Liver (tissue), 9 donors: ENCODE data around the gene CCNYL1. TPM values are rescaled to one million over a fixed set of nuclear protein-coding genes. Genes with fewer than 3 reads are reported as not detected.
"Not testable (repeated sequence)": the region's sequence is repeated elsewhere in the genome, so short reads cannot be mapped to it uniquely, and the experiment has no call there.

Experiments used
- DNase-seq: peaks from one replicate; pipeline ENCODE4 v3.0.0-alpha.2; 2017; ENCODE audit warnings: low spot score
- H3K27ac ChIP-seq, 2 donors: one replicate each; pipeline ENCODE4 v1.7.0; 2013; ENCODE audit warnings: inconsistent platforms in 2 of 2, low read length in 2 of 2, control low read depth in 1 of 2, low read depth in 1 of 2, mild to moderate bottlenecking in 1 of 2
- H3K27me3 ChIP-seq, 4 donors: one replicate each; pipeline versions ENCODE4 v1.6.1 to v1.7.0; 2013; ENCODE audit warnings: low read length in 3 of 4, inconsistent platforms in 1 of 4, mild to moderate bottlenecking in 1 of 4, moderate library complexity in 1 of 4; ENCODE audit not compliant: control insufficient read depth in 4 of 4, insufficient read depth in 4 of 4
- H3K36me3 ChIP-seq, 4 donors: one replicate each; pipeline versions ENCODE4 v1.6.1 to v1.7.0; 2013; ENCODE audit warnings: low read length in 3 of 4, mild to moderate bottlenecking in 3 of 4, low read depth in 1 of 4, moderate library complexity in 1 of 4; ENCODE audit not compliant: control insufficient read depth in 4 of 4, insufficient read depth in 3 of 4
- H3K4me1 ChIP-seq, 4 donors: one replicate each; pipeline versions ENCODE4 v1.6.1 to v1.7.0; 2013; ENCODE audit warnings: low read length in 3 of 4, mild to moderate bottlenecking in 3 of 4, moderate library complexity in 1 of 4; ENCODE audit not compliant: control insufficient read depth in 4 of 4, insufficient read depth in 4 of 4
- H3K4me3 ChIP-seq, 3 donors: one replicate each; pipeline versions ENCODE4 v1.6.1 to v1.7.0; 2013; ENCODE audit warnings: low read length in 3 of 3, control low read depth in 1 of 3, low read depth in 1 of 3, mild to moderate bottlenecking in 1 of 3
- H3K9ac ChIP-seq, 2 donors: one replicate each; pipeline ENCODE4 v1.7.0; 2013; ENCODE audit warnings: low read length in 2 of 2, mild to moderate bottlenecking in 2 of 2, moderate library complexity in 2 of 2, control low read depth in 1 of 2, low read depth in 1 of 2
- H3K9me3 ChIP-seq, 4 donors: one replicate each; pipeline versions ENCODE4 v1.6.1 to v1.7.0; 2013; ENCODE audit warnings: low read length in 3 of 4; ENCODE audit not compliant: control insufficient read depth in 4 of 4
- EGR1 ChIP-seq, 2 donors: IDR thresholded peaks; 2 replicates each; pipeline ENCODE4 v1.6.1; 2016 to 2018; ENCODE audit warnings: antibody characterized with exemption in 2 of 2, low read depth in 2 of 2
- FOXA1 ChIP-seq: IDR thresholded peaks from 2 replicates; pipeline ENCODE4 v1.6.1; 2016; ENCODE audit warnings: antibody characterized with exemption
- FOXA2 ChIP-seq: IDR thresholded peaks from 2 replicates; pipeline ENCODE4 v1.6.1; 2016; ENCODE audit warnings: antibody characterized with exemption
- HNF4A ChIP-seq, 2 donors: conservative IDR thresholded peaks; 2 replicates each; pipeline ENCODE4 v1.6.1; 2016; ENCODE audit warnings: antibody characterized with exemption in 2 of 2, mild to moderate bottlenecking in 2 of 2
- HNF4G ChIP-seq: IDR thresholded peaks from 2 replicates; pipeline ENCODE4 v1.6.1; 2016; ENCODE audit warnings: antibody characterized with exemption
- JUND ChIP-seq, 2 donors: IDR thresholded peaks; 2 replicates each; pipeline ENCODE4 v1.6.1; 2016; ENCODE audit warnings: antibody characterized with exemption in 2 of 2
- NR2F2 ChIP-seq: IDR thresholded peaks from 2 replicates; pipeline ENCODE4 v1.6.1; 2016; ENCODE audit warnings: antibody characterized with exemption
- RAD21 ChIP-seq, 2 donors: IDR thresholded peaks; 2 replicates each; pipeline ENCODE4 v1.6.1; 2016; ENCODE audit warnings: antibody characterized with exemption in 2 of 2, mild to moderate bottlenecking in 2 of 2
- SP1 ChIP-seq: IDR thresholded peaks from 2 replicates; pipeline ENCODE4 v1.6.1; 2018; ENCODE audit warnings: antibody characterized with exemption, mild to moderate bottlenecking
- TAF1 ChIP-seq: conservative IDR thresholded peaks from 2 replicates; pipeline ENCODE4 v1.6.1; 2016; ENCODE audit warnings: antibody characterized with exemption, mild to moderate bottlenecking
- YY1 ChIP-seq: IDR thresholded peaks from 2 replicates; pipeline ENCODE4 v1.6.1; 2016; ENCODE audit warnings: antibody characterized with exemption, mild to moderate bottlenecking
- WGBS: extraction: QIAGEN DNeasy Blood & Tissue Kit; methylation state at CpG from one replicate; pipeline ENCODE4 v1.1.7; 2013; 5-methylcytosine and 5-hydroxymethylcytosine counted together
- polyA plus RNA-seq, 2 donors: library from polyadenylated mRNA; stranded (reverse) in 1 of 2; unstranded in 1 of 2; fragments of 200-250 nt in 1 of 2; fragments of >200 nt in 1 of 2; fragmentation: Nextera tagmentation in 1 of 2; extraction: Ambion mirVana in 1 of 2; gene quantifications; one replicate each; pipeline versions ENCODE4 v1.2.1 to v1.2.3, GENCODE V29; 2013 to 2015
- total RNA-seq, 2 donors: library from RNA; depleted of rRNA; stranded (reverse); fragments of >200 nt; gene quantifications; one replicate each; pipeline ENCODE4 v1.2.3, GENCODE V29; 2014
- TF ChIP-seq, protein P1 (sequence below): IDR thresholded peaks from 2 replicates; pipeline ENCODE4 v1.6.1; 2016; ENCODE audit warnings: antibody characterized with exemption
- TF ChIP-seq, protein P2 (sequence below): IDR thresholded peaks from 2 replicates; pipeline ENCODE4 v1.6.1; 2016; ENCODE audit warnings: antibody characterized with exemption
- TF ChIP-seq, protein P3 (sequence below): fragments of 150-350 bp; IDR thresholded peaks from 2 replicates; pipeline ENCODE4 v1.5.1; 2017; ENCODE audit warnings: improper control_type of control experiment, low read depth, low read length; ENCODE audit not compliant: missing input control
- TF ChIP-seq, protein P4 (sequence below): IDR thresholded peaks from 2 replicates; pipeline ENCODE4 v1.6.1; 2016; ENCODE audit warnings: antibody characterized with exemption, mild to moderate bottlenecking
- TF ChIP-seq, protein P5 (sequence below): IDR thresholded peaks from 2 replicates; pipeline ENCODE4 v1.6.1; 2016; ENCODE audit warnings: antibody characterized with exemption
- donor health status: healthy.
- donor health status: healthy.
- donor health status: healthy.
- donor health status: healthy.
- donor health status: healthy.

The CCNYL1 gene
- total and polyA plus RNA-seq, 4 donors: 5.8 to 9.3 (median 8.2) TPM

DNA sequence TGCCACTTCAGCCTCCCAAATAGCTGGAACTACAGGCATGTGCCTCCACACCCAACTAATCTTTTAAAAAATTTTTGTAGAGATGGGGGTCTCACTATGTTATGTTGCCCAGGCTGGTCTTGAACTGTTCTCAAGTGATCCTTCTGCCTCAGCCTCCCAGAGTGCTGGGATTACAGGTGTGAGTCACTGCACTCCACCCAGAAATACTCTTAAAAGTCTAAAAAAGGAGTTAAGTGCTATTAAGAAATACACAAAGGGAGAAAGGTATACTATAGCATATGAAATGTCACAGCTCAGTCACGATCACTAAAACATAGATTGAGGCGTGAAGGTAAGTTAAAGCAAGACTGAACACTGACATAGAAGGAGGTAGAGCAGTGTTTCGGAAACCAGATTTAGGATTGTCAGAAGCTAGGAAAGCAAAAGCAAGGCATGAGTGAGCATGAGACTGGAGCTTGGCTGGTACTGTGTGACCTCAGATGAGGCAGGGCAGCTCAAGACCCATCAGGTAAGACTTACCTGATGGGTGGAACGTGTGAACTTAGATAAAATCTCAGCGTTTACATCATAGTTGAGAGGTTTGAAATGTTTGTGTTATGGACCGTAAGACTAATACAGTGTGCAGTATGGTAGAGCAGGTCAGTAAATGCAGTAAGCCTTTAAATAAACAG is 9.2 kb downstream of the CCNYL1 start (continued):
- no peak for TF ChIP-seq EGR1 (IDR thresholded peaks at IDR 0.05; ENCODE audit: low read depth in 2 of 2)
- TF ChIP-seq, protein P1, sequence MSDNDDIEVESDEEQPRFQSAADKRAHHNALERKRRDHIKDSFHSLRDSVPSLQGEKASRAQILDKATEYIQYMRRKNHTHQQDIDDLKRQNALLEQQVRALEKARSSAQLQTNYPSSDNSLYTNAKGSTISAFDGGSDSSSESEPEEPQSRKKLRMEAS: no peak
- no peak for TF ChIP-seq FOXA1
- no peak for TF ChIP-seq JUND (IDR thresholded peaks at IDR 0.05)
- TF ChIP-seq TAF1: no peak
- no peak for TF ChIP-seq NR2F2
- no peak for TF ChIP-seq RAD21 (IDR thresholded peaks at IDR 0.05)
- TF ChIP-seq, protein P2, sequence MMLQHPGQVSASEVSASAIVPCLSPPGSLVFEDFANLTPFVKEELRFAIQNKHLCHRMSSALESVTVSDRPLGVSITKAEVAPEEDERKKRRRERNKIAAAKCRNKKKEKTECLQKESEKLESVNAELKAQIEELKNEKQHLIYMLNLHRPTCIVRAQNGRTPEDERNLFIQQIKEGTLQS: no peak

DNA sequence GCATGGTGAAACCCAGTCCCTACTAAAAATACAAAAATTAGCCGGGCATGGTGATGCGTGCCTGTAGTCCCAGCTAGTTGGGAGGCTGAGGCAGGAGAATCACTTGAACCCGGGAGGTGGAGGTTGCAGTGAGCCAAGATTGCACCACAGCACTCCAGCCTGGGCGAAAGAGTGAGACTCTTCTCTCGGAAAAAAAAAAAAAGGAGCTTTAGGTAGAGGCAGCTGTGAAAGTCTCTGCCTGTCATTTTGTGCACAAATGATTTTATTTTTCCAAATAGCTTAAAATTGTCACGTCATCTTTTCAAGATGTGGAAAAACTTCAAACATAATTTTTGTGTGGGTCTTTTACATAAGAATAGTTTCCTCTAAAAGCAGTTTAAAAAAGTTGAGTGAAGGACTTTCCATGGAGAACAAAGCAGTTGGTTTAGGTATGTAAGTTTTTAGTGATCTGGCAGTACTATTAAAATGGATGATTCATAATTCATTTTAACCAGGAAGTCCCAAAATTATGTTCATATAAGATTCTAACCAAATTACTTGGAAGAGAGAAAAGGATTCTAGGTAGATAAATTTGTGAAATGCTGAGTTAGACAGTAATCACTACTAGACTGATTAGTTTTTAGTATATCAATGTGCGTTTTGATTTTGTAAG is 11.5 kb downstream of the CCNYL1 start:
- DNase-seq: no peak
- Histone ChIP-seq H3K4me3 (no peak overlapping the region), H3K27ac (no peak overlapping the region), H3K27me3 (no peaks in the 10 kb centered on the region), H3K9me3 (no peaks in the 10 kb centered on the region), H3K9ac (no peak overlapping the region), H3K4me1 (peaks cover 2 to 19% (median 8%) of the 10 kb centered on the region in 4 donors), H3K36me3 (no peaks in the 10 kb centered on the region)
- 94% methylated on average over 7 of the region's 7 CpGs for WGBS
- TF ChIP-seq, protein P2: no peak
- TF ChIP-seq FOXA1 (no peak), RAD21 (IDR thresholded peaks at IDR 0.05) (no peak), EGR1 (IDR thresholded peaks at IDR 0.05; ENCODE audit: low read depth in 2 of 2) (no peak), YY1 (no peak), TAF1 (no peak), HNF4G (no peak), SP1 (no peak), NR2F2 (no peak), FOXA2 (no peak), HNF4A (conservative IDR thresholded peaks at IDR 0.05) (no peak)
- TF ChIP-seq, protein P1: no peak
- TF ChIP-seq, protein P3, sequence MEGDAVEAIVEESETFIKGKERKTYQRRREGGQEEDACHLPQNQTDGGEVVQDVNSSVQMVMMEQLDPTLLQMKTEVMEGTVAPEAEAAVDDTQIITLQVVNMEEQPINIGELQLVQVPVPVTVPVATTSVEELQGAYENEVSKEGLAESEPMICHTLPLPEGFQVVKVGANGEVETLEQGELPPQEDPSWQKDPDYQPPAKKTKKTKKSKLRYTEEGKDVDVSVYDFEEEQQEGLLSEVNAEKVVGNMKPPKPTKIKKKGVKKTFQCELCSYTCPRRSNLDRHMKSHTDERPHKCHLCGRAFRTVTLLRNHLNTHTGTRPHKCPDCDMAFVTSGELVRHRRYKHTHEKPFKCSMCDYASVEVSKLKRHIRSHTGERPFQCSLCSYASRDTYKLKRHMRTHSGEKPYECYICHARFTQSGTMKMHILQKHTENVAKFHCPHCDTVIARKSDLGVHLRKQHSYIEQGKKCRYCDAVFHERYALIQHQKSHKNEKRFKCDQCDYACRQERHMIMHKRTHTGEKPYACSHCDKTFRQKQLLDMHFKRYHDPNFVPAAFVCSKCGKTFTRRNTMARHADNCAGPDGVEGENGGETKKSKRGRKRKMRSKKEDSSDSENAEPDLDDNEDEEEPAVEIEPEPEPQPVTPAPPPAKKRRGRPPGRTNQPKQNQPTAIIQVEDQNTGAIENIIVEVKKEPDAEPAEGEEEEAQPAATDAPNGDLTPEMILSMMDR: no peak
- TF ChIP-seq, protein P4, sequence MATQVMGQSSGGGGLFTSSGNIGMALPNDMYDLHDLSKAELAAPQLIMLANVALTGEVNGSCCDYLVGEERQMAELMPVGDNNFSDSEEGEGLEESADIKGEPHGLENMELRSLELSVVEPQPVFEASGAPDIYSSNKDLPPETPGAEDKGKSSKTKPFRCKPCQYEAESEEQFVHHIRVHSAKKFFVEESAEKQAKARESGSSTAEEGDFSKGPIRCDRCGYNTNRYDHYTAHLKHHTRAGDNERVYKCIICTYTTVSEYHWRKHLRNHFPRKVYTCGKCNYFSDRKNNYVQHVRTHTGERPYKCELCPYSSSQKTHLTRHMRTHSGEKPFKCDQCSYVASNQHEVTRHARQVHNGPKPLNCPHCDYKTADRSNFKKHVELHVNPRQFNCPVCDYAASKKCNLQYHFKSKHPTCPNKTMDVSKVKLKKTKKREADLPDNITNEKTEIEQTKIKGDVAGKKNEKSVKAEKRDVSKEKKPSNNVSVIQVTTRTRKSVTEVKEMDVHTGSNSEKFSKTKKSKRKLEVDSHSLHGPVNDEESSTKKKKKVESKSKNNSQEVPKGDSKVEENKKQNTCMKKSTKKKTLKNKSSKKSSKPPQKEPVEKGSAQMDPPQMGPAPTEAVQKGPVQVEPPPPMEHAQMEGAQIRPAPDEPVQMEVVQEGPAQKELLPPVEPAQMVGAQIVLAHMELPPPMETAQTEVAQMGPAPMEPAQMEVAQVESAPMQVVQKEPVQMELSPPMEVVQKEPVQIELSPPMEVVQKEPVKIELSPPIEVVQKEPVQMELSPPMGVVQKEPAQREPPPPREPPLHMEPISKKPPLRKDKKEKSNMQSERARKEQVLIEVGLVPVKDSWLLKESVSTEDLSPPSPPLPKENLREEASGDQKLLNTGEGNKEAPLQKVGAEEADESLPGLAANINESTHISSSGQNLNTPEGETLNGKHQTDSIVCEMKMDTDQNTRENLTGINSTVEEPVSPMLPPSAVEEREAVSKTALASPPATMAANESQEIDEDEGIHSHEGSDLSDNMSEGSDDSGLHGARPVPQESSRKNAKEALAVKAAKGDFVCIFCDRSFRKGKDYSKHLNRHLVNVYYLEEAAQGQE: no peak
- TF ChIP-seq, protein P5, sequence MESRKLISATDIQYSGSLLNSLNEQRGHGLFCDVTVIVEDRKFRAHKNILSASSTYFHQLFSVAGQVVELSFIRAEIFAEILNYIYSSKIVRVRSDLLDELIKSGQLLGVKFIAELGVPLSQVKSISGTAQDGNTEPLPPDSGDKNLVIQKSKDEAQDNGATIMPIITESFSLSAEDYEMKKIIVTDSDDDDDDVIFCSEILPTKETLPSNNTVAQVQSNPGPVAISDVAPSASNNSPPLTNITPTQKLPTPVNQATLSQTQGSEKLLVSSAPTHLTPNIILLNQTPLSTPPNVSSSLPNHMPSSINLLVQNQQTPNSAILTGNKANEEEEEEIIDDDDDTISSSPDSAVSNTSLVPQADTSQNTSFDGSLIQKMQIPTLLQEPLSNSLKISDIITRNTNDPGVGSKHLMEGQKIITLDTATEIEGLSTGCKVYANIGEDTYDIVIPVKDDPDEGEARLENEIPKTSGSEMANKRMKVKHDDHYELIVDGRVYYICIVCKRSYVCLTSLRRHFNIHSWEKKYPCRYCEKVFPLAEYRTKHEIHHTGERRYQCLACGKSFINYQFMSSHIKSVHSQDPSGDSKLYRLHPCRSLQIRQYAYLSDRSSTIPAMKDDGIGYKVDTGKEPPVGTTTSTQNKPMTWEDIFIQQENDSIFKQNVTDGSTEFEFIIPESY: no peak

DNA sequence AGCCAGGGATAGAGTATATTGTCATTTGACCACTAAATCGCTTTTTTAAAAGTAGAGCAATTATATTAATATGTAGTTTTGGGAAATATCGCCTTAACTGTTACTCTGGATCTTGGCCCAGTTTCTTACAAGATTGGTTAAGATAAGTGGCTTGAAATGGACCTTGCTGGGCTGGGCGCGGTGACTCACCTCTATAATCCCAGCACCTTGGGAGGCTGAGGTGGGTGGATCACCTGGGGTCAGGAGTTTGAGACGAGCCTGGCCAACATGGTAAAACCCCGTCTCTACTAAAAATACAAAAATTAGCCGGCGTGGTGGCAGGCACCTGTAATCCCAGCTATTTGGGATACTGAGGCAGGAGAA is 12.0 kb downstream of the CCNYL1 start:
- H3K27ac ChIP-seq, H3K9ac ChIP-seq, H3K27me3 ChIP-seq, H3K9me3 ChIP-seq, H3K36me3 ChIP-seq, H3K4me3 ChIP-seq, DNase-seq: not testable (repeated sequence)
- H3K4me1 ChIP-seq: peaks cover 2 to 15% (median 8%) of the 10 kb centered on the region in 4 donors
- WGBS: 96% methylated on average over 8 of the region's 8 CpGs
